K562 (cell line): ENCODE measurements around the gene TMEM89. TPM values are rescaled to one million over a fixed set of nuclear protein-coding genes. Genes with fewer than 3 reads are reported as not detected.

Experiments
- ATAC-seq: fragments of 200-7000 bp; cut with Tn5 transposase; 3 replicates; pipeline ENCODE4 v1.9.1; 2020; ENCODE audit warnings: moderate library complexity
- BruUV-seq: library from RNA; stranded (reverse); fragments of 400-500 nt; replicated peaks from 2 replicates; lab custom pipeline; 2021; lab: Mats Ljungman, UMichigan
- CTCF ChIA-PET: fragments of 300-600 bp; formaldehyde crosslinking; extraction: SDS; loops from one replicate; lab custom pipeline; 2021; ENCODE audit warnings: low intra/inter-chr PET ratio; lab: Yijun Ruan, JAX
- POLR2A ChIA-PET: fragments of 300-600, 350-650 bp; sonication (Branson Sonifier 250); formaldehyde crosslinking; extraction: SDS; loops from one replicate; lab custom pipeline; 2021; ENCODE audit warnings: antibody characterized with exemption, inconsistent platforms; lab: Yijun Ruan, JAX
- DNase-seq, 4 experiments: peaks; one replicate each; pipeline versions ENCODE4 v3.0.0 to v3.0.0-alpha.2; 2011 to 2018; ENCODE audit warnings: low spot score in 3 of 4, mixed read lengths in 3 of 4; ENCODE audit errors: extremely low read depth in 1 of 4
- FAIRE-seq: peaks from 2 replicates; lab custom pipeline; 2011; peaks lifted over from hg19 to GRCh38; lab: Jason Lieb, UNC
- H2AFZ ChIP-seq: 2 replicates; pipeline ENCODE4 v1.6.0; 2011; ENCODE audit warnings: low read depth, low read length, control low read depth, inconsistent platforms
- H3K27ac ChIP-seq: fragments of 200-600 bp; 3 replicates; pipeline ENCODE4 v1.8.0; 2011; ENCODE audit warnings: low read depth, mild to moderate bottlenecking, control low read depth, inconsistent platforms, low read length, moderate library complexity, mixed read lengths; ENCODE audit errors: extremely low read depth
- H3K27me3 ChIP-seq, 2 experiments: fragments of 300-600 bp in 1 of 2; 2 replicates in 1 of 2; 3 replicates in 1 of 2; pipeline versions ENCODE4 v1.6.0 to v1.8.0; 2011; ENCODE audit warnings: inconsistent platforms in 2 of 2, low read length in 2 of 2, mild to moderate bottlenecking in 1 of 2, mixed read lengths in 1 of 2, moderate library complexity in 1 of 2; ENCODE audit not compliant: control insufficient read depth in 2 of 2, insufficient read depth in 2 of 2
- H3K36me3 ChIP-seq: fragments of 300-600 bp; 3 replicates; pipeline ENCODE4 v1.8.0; 2011; ENCODE audit warnings: mild to moderate bottlenecking, low read length, inconsistent platforms; ENCODE audit not compliant: control insufficient read depth, insufficient read depth
- H3K4me1 ChIP-seq, 2 experiments: fragments of 200-600 bp in 1 of 2; replicated peaks in 1 of 2; 2 replicates in 1 of 2; 3 replicates in 1 of 2; pipeline versions ENCODE4 v1.5.1 to v1.8.0; 2011; ENCODE audit warnings: inconsistent platforms in 2 of 2, low read length in 2 of 2, mild to moderate bottlenecking in 1 of 2, mixed read lengths in 1 of 2, moderate library complexity in 1 of 2; ENCODE audit not compliant: control insufficient read depth in 2 of 2, insufficient read depth in 2 of 2
- H3K4me2 ChIP-seq: 2 replicates; pipeline ENCODE4 v1.6.1; 2011; ENCODE audit warnings: low read length, control low read depth, inconsistent platforms, mixed read lengths; ENCODE audit not compliant: insufficient read depth
- H3K4me3 ChIP-seq: fragments of 200-600 bp; sonication (generic), shearing (Covaris generic); 2 replicates; pipeline ENCODE4 v1.5.1; 2016; ENCODE audit warnings: control low read depth, inconsistent platforms
- H3K79me2 ChIP-seq: fragments of 200-600 bp; 3 replicates; pipeline ENCODE4 v1.8.0; 2011; ENCODE audit warnings: low read length, inconsistent platforms; ENCODE audit not compliant: control insufficient read depth, insufficient read depth
- H3K9ac ChIP-seq, 2 experiments: 2 replicates each; pipeline versions ENCODE4 v1.6.0 to v1.6.1; 2011; ENCODE audit warnings: low read depth in 2 of 2, low read length in 2 of 2, control low read depth in 1 of 2, inconsistent platforms in 1 of 2, mild to moderate bottlenecking in 1 of 2, mixed read lengths in 1 of 2; ENCODE audit not compliant: insufficient read depth in 1 of 2
- H3K9me1 ChIP-seq: one replicate; pipeline ENCODE4 v1.6.0; 2011; ENCODE audit warnings: inconsistent platforms, mild to moderate bottlenecking, low read length, moderate library complexity; ENCODE audit not compliant: control insufficient read depth, insufficient read depth
- H3K9me3 ChIP-seq: replicated peaks from 2 replicates; pipeline ENCODE4 v1.5.1; 2011; ENCODE audit warnings: low read depth, low read length, inconsistent platforms; ENCODE audit not compliant: control insufficient read depth, insufficient read depth
- H4K20me1 ChIP-seq: replicated peaks from 2 replicates; pipeline ENCODE4 v1.6.1; 2011; ENCODE audit warnings: low read length, inconsistent platforms, mixed read lengths; ENCODE audit not compliant: control insufficient read depth, insufficient read depth
- ELK3 ChIP-seq: fragments of 450-650 bp; formaldehyde crosslinking; IDR thresholded peaks from 2 replicates; pipeline ENCODE4 v1.4.0; 2020; ENCODE audit warnings: mild to moderate bottlenecking
- FOXK1 ChIP-seq: sonication (generic); formaldehyde crosslinking; IDR thresholded peaks from 2 replicates; pipeline ENCODE4 v1.8.0; 2022; ENCODE audit warnings: missing genetic modification reagents, mild to moderate bottlenecking, borderline replicate concordance
- GABPB2 ChIP-seq: fragments of 250-450 bp; sonication (Bioruptor Pico); conservative IDR thresholded peaks from 2 replicates; pipeline ENCODE4 v1.5.1; 2021; ENCODE audit warnings: mild to moderate bottlenecking
- GATAD2A ChIP-seq: fragments of 450-650 bp; IDR thresholded peaks from 2 replicates; pipeline ENCODE4 v1.6.1; 2017
- HNRNPLL ChIP-seq: fragments of 200-400 bp; formaldehyde crosslinking; IDR thresholded peaks from 2 replicates; pipeline ENCODE4 v1.6.1; 2017; ENCODE audit warnings: low read length, low read depth, mild to moderate bottlenecking; ENCODE audit not compliant: poor library complexity, severe bottlenecking
- NR3C1 ChIP-seq: sonication (generic); formaldehyde crosslinking; IDR thresholded peaks from 2 replicates; pipeline ENCODE4 v1.8.1; 2022; ENCODE audit warnings: missing genetic modification reagents
- POLR2G ChIP-seq: fragments of 200-400 bp; formaldehyde crosslinking; IDR thresholded peaks from 2 replicates; pipeline ENCODE4 v1.6.1; 2017; ENCODE audit warnings: low read depth, mild to moderate bottlenecking, antibody characterized with exemption, low read length, moderate library complexity
- TCFL5 ChIP-seq: fragments of 250-450 bp; sonication (Bioruptor Pico); conservative IDR thresholded peaks from 2 replicates; pipeline ENCODE4 v1.6.1; 2021; ENCODE audit warnings: mild to moderate bottlenecking, moderate library complexity, matching md5 sums
- USF1 ChIP-seq: sonication (generic); formaldehyde crosslinking; IDR thresholded peaks from 2 replicates; pipeline ENCODE4 v1.9.0; 2022; ENCODE audit warnings: mild to moderate bottlenecking, missing genetic modification reagents
- ZNF398 ChIP-seq: fragments of 250-450 bp; sonication (Bioruptor Pico); IDR thresholded peaks from 2 replicates; pipeline ENCODE4 v1.8.0; 2021; ENCODE audit warnings: moderate library complexity, mild to moderate bottlenecking, inconsistent platforms
- ZNF551 ChIP-seq: fragments of 250-450 bp; sonication (Bioruptor Pico); IDR thresholded peaks from 2 replicates; pipeline ENCODE4 v1.5.0; 2021; ENCODE audit warnings: mild to moderate bottlenecking, moderate library complexity
- ZNF609 ChIP-seq: sonication (generic); formaldehyde crosslinking; IDR thresholded peaks from 2 replicates; pipeline ENCODE4 v1.8.1; 2023; ENCODE audit warnings: missing genetic modification reagents, mild to moderate bottlenecking, borderline replicate concordance
- WGBS: fragments of 100-300 bp; shearing (Covaris generic); methylation state at CpG from one replicate; pipeline ENCODE4 v1.1.6; 2016; ENCODE audit warnings: low coverage, mixed read lengths; ENCODE audit not compliant: insufficient coverage; ENCODE audit errors: missing lambda C conversion rate; 5-methylcytosine and 5-hydroxymethylcytosine counted together
- in situ Hi-C: fragments of 300-500 bp; cut with MboI; formaldehyde crosslinking; loops from 4 replicates; pipeline ENCODE4 v1.15.0; 2018; ENCODE audit warnings: inconsistent platforms, mixed read lengths
- intact Hi-C: fragments of 100-400 bp; cut with micrococcal nuclease; formaldehyde crosslinking; loops from 2 replicates; pipeline ENCODE4 v1.14.2; 2022
- polyA plus RNA-seq, 8 experiments: library from polyadenylated mRNA; depleted of rRNA in 4 of 8; stranded (reverse) in 5 of 8; unstranded in 3 of 8; fragments of >200 nt; fragmentation: Nextera tagmentation in 2 of 8; fragmentation: Illumina TruSeq in 1 of 8; extraction: Ambion mirVana in 2 of 8; extraction: Trizol in 1 of 8; gene quantifications; 2 replicates each; pipeline versions ENCODE4 v1.2.1 to v1.2.3, GENCODE V29; 2011 to 2014; ENCODE audit warnings: inconsistent platforms in 1 of 8, missing spikeins in 1 of 8
- total RNA-seq, 7 experiments: library from RNA; depleted of rRNA in 6 of 7; stranded (reverse); fragments of >200 nt in 6 of 7; fragmentation: Illumina TruSeq in 2 of 7; extraction: Trizol in 2 of 7; gene quantifications; 2 replicates each; pipeline versions ENCODE4 v1.2.1 to v1.2.3, GENCODE V29; 2011 to 2021; ENCODE audit warnings: low replicate concordance in 1 of 7

The TMEM89 gene
- total and polyA plus RNA-seq, 9 of the 15 experiments (the other 6 are each of a cell fraction or from before 2014, with no cell fraction given) = not detected

GRCh38 chr3:48600711-48601621 lies 20.6 kb downstream of the TMEM89 start:
- ChIA-PET CTCF (no interaction called here), POLR2A (interaction anchor here (0.7 kb wide), 1 partner anchor 842 kb away, joined by 3 read pairs; no protein-coding TSS in a partner anchor)
- DNase-seq (no peak), ATAC-seq (no peak), FAIRE-seq (no peak)
- no peak overlapping the region for H3K4me2 ChIP-seq
- H3K4me1 ChIP-seq = peaks cover 4 to 10% of the 10 kb centered on the region in 2 experiments; a peak in 4 of 5 replicates
- no peaks in the 10 kb centered on the region for H4K20me1 ChIP-seq
- H3K36me3 ChIP-seq = peaks cover 84% of the 10 kb centered on the region; the same call in 2 of the 3 replicates
- H3K9ac ChIP-seq = no peak overlapping the region; a peak in 1 of 4 replicates
- intact Hi-C loops = no loop called here
- no peaks in the 10 kb centered on the region for H3K9me1 ChIP-seq
- WGBS = 97% methylated on average over 16 of the region's 19 CpGs
- no TSS peak for BruUV-seq
- in situ Hi-C loops = no loop called here
- no peaks in the 10 kb centered on the region for H3K9me3 ChIP-seq
- no peak overlapping the region for H3K27ac ChIP-seq
- H3K79me2 ChIP-seq = 0 out of 3 replicates have a peak, but pooled peaks cover 4% of the 10 kb centered on the region
- no peak overlapping the region for H3K4me3 ChIP-seq
- H2AFZ ChIP-seq = no peak overlapping the region
- no peaks in the 10 kb centered on the region for H3K27me3 ChIP-seq
- TF ChIP-seq HNRNPLL (no peak), NR3C1 (no peak), ZNF398 (CRISPR knock-in tag) (no peak), FOXK1 (CRISPR knock-in tag) (no peak), POLR2G (peak; percentile 29; the same call in 1 of the 2 replicates), GABPB2 (CRISPR knock-in tag) (no peak), ZNF551 (no peak), USF1 (CRISPR knock-in tag) (no peak), ZNF609 (no peak), GATAD2A (no peak), TCFL5 (CRISPR knock-in tag) (no peak), ELK3 (CRISPR knock-in tag) (no peak)
